Middle frontal gyrus (tissue), 1 donor: Measurements from ENCODE around the gene DNAJC10.
"Not testable (repeated sequence)": the region's sequence is repeated elsewhere in the genome, so short reads cannot be mapped to it uniquely, and the experiment has no call there.

Experiments used
- DNase-seq: peaks from one replicate; pipeline ENCODE4 v3.0.0-alpha.2; 2015; ENCODE audit warnings: low spot score; ENCODE audit errors: extremely low spot score

DNAJC10 gene

GRCh38 chr2:182726473-182726872, 10.4 kb downstream of the DNAJC10 start:
- no peak for DNase-seq

DNA sequence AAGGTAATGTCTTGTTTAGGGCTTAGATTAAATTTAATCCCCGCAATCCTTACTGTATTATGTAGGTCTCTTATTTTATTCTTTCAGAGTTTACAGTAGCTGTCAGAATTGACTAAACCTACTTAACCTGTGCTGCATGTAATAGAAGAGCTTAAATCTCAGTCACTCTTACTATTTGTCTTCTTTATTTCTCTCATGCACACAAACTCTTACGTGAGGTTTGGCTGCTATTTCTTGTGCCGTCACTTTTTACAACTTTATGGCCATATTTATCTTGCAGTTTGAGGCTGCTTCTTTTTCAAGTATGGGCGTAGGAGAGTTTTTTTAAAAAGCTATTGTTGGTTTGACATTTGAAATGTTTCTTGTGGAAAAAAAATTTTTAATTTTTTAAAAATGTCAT, 12.0 kb downstream of the DNAJC10 start:
- no peak for DNase-seq

- no peak for DNase-seq
Measured at GRCh38 chr2:182729710-182730339, 13.8 kb downstream of the DNAJC10 start.

DNA sequence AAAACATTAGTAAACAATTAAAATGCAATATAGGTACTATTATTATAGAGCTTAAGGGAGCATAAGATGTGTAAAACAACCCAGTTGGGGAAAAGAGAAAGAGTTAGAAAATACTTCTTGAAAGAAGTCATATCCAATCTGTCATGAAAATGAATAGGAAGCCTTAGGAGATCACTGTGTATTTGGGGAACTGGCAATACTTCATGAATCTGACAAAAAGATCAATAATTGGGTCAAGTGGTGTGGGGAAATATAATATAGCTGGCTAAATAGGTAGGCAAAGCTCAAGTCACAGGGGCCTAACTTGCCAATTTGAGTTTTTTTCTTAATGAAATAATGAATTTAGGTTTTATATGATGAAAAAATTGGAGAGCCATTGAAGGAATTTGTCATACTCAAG, 14.4 kb downstream of the DNAJC10 start:
- DNase-seq = no peak

DNA sequence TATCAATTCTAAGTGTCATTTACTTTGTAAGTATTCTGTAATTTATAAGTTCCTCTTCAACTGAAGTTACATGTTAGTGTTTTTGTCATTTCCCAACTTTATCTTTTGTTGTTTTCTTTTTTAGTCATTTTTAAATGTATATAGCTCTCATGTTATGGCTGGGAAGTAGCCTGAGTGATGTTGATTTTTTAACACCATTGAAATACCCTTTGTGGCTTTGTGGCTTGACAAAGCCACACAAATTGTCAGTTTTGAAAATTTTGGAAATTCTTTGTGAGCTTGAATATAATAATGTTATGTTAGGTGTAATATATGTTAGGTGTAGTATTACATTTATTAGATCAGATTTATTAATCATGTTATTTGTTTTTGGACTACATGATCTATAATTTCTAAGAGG, 16.7 kb downstream of the DNAJC10 start:
- no peak for DNase-seq

DNA sequence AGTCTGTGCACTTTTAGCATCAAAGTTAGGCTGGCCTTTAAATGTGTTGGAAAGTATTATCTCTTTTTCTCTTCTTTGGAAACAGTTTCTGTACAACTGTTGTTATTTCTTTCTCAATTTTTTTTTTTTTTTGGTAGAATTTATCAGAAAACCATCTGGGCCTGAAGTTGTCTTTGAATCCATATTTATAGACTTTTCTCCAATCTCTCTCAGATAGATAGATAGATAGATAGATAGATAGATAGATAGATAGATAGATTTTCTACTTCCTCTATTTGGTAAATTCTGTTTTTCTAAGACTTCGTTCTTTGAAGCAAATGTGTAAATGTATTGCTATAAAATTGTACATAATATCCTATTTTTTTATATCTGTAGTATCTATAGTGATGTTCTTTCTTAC, 17.5 kb downstream of the DNAJC10 start:
- DNase-seq = no peak

- not testable (repeated sequence) for DNase-seq
Measured at GRCh38 chr2:182736856-182737255, 20.8 kb downstream of the DNAJC10 start.

- DNase-seq = no peak
Measured at GRCh38 chr2:182740701-182741100, 24.6 kb downstream of the DNAJC10 start.

DNA sequence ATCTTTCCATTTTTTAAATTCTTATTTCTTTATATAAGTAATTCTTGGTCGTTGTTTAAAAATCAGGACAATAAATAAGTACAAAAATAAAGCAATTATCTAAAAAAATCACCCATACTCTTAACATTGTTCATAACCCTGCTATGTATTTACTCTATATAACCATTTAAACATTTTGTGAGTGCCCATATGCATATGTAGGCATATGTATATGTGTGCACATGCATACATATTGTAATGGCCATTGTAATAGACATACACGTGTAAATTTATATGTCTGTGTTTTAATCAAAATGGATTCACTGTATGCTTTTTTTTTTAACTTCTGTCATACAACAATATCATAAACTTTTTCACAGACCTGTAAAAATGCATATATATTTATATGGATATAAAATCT, 25.6 kb downstream of the DNAJC10 start:
- no peak for DNase-seq

GRCh38 chr2:182744490-182744889, 28.4 kb downstream of the DNAJC10 start:
- DNase-seq = no peak

DNA sequence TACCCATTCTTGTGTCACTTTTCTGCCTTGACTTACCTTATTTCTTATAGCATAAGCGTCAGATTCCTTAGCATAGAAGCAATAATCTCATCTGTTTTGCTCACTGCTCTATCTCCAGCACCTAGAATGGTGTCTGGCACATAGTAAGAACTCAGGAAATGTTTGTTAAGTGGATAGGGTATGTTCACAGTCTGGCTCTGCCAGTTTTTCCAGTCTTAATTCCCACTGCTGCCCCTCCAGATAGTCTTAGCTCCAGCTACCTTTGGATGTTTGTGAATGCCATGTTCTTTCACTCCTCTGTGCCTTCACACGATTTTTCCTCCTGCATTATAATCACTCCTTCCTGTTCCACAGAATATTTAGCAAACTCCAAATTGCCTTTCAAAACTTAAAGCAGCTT, 29.0 kb downstream of the DNAJC10 start:
- DNase-seq = no peak

- not testable (repeated sequence) for DNase-seq
Measured at GRCh38 chr2:182745894-182746293, 29.8 kb downstream of the DNAJC10 start.

DNA sequence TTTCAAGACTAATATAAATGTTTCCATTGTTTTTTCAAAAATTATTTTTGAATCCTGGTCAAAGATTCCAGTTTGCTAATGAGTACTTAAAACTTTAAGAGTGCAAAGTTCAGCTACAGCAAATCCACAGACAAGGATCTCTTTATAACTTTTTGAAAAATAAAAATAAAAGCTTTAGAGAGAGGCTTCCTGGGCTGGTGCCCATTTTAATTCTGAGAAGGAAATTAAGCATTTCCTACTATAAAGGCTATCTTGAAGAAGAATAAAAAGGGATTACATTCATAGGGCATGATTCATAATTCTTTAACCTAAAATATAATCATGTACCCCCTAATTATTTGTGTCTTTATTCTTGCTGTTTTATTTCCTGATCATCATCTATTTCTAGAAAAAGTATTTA, 38.2 kb downstream of the DNAJC10 start:
- DNase-seq = no peak

- no peak for DNase-seq
Measured at GRCh38 chr2:182758379-182758778, 42.3 kb downstream of the DNAJC10 start.

DNA sequence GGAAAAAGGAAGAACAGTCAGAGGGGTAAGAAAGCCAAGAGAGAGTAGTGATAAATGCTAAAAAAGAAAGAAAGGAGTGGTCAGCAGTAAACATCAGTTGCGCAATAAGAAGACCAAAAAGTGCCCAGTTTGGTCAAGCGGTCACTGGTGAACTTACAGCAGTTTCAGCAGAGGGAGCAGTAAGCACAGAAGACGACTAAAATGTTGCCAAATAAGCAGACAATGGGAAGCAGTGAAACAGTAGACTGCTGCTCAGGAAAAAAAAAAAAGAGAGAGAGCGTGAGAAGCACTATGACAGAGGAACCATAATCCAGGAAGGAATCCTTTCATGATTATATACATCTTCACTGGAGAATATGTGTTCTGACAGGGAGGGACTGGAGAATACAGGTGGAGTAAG, 45.8 kb downstream of the DNAJC10 start:
- no peak for DNase-seq

- no peak for DNase-seq
Measured at GRCh38 chr2:182763311-182763912, 47.4 kb downstream of the DNAJC10 start.

GRCh38 chr2:182766626-182767025, 50.6 kb downstream of the DNAJC10 start:
- DNase-seq = no peak

- DNase-seq = no peak
Measured at GRCh38 chr2:182767578-182767977, 51.5 kb downstream of the DNAJC10 start.

- DNase-seq = not testable (repeated sequence)
Measured at GRCh38 chr2:182768950-182769349, 52.9 kb downstream of the DNAJC10 start.

GRCh38 chr2:182779323-182779722, 63.3 kb downstream of the DNAJC10 start:
- DNase-seq = no peak

DNA sequence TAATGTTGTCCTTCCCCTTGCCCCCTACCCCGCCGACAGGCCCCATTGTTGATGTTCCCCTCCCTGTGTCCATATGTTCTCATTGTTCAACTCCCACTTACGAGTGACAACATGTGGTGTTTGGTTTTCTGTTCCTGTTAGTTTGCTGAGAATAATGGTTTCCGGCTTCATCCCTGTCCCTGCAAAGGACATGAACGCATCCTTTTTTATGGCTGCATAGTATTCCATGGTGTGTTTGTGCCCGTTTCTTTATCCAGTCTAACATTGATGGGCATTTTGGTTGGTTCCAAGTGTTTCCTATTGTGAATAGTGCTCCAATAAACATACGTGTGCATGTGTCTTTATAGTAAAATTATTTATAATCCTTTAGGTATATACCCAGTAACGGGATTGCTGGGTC, 65.0 kb downstream of the DNAJC10 start:
- DNase-seq = not testable (repeated sequence)

DNA sequence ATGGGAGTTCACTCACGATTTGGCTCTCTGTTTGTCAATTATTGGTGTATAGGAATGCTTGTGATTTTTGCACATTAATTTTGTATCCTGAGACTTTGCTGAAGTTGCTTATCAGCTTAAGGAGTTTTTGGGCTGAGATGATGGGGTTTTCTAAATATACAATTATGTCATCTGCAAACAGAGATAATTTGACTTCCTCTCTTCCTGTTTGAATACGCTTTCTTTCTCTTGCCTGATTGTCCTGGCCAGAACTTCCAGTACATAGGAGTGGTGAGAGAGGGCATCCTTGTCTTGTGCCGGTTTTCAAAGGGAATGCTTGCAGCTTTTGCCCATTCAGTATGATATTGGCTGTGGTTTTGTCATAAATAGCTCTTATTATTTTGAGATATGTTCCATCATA, 66.6 kb downstream of the DNAJC10 start:
- not testable (repeated sequence) for DNase-seq

DNA sequence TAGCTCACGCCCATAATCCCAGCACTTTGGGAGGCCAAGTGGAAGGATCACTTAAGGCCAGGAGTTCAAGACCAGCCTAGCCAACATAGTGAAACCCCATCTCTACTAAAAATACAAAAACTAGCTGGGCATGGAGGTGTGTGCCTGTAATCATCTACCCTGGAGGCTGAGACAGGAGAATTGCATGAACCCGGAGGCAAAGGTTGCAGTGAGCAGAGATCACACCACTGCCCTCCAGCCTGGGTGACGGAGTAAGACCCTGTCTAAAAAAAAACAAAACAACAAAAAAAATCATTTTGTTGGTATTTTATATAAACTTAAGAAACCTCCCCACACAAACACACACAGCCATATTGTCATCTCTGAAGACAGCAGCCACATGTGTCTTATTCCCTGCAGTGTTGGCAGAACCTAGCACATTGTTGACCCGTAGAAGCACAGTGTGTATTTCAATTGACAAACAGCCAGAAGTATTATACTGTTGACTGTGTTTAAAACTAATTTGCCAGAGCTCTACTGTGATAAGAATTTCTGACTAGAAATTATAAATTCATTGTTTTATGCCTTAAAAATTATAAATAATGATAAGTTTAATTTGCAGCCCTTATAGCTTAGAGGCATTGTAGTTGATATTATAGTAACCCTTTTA, 68.1 kb downstream of the DNAJC10 start:
- DNase-seq = no peak
